ENCODE measurements around the gene RPGRIP1L. TPM values are rescaled to one million over a fixed set of nuclear protein-coding genes. Genes with fewer than 3 reads are reported as not detected.

Gene RPGRIP1L
- total and polyA plus RNA-seq, 2 of the 13 experiments (the other 11 are each of a cell fraction or from before 2014, with no cell fraction given), result 5.0 to 13.5 TPM

GRCh38 chr16:53703590-53704444, at the start of gene RPGRIP1L, which contains the start of gene FTO (continued):
- no peak; the same call in 1 of the 2 replicates for TF ChIP-seq ZNF281 (CRISPR knock-in tag; IDR thresholded peaks at IDR 0.05; ENCODE audit: borderline replicate concordance)
- TF ChIP-seq MIER3 (CRISPR knock-in tag; IDR thresholded peaks at IDR 0.05; ENCODE audit: borderline replicate concordance), result peak; percentile 81; the same call in 1 of the 2 replicates
- TF ChIP-seq ZBTB20 (CRISPR knock-in tag; IDR thresholded peaks at IDR 0.05; ENCODE audit: borderline replicate concordance, low read depth), result peak; percentile 72; the same call in 1 of the 2 replicates
- TF ChIP-seq MEF2D (CRISPR knock-in tag; IDR thresholded peaks at IDR 0.05), result peak; percentile 76
- TF ChIP-seq ZNF256 (CRISPR knock-in tag; conservative IDR thresholded peaks at IDR 0.05), result no peak
- TF ChIP-seq NCOR1 (IDR thresholded peaks at IDR 0.05; ENCODE audit: borderline replicate concordance, low read length), result no peak
- TF ChIP-seq, protein P1, sequence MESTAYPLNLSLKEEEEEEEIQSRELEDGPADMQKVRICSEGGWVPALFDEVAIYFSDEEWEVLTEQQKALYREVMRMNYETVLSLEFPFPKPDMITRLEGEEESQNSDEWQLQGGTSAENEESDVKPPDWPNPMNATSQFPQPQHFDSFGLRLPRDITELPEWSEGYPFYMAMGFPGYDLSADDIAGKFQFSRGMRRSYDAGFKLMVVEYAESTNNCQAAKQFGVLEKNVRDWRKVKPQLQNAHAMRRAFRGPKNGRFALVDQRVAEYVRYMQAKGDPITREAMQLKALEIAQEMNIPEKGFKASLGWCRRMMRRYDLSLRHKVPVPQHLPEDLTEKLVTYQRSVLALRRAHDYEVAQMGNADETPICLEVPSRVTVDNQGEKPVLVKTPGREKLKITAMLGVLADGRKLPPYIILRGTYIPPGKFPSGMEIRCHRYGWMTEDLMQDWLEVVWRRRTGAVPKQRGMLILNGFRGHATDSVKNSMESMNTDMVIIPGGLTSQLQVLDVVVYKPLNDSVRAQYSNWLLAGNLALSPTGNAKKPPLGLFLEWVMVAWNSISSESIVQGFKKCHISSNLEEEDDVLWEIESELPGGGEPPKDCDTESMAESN (CRISPR knock-in tag; conservative IDR thresholded peaks at IDR 0.05), result peak; percentile 45; the same call in 1 of the 2 replicates
- TF ChIP-seq ZBTB26 (CRISPR knock-in tag; IDR thresholded peaks at IDR 0.05; ENCODE audit: borderline replicate concordance), result no peak; the same call in 1 of the 2 replicates
- TF ChIP-seq, protein P2, sequence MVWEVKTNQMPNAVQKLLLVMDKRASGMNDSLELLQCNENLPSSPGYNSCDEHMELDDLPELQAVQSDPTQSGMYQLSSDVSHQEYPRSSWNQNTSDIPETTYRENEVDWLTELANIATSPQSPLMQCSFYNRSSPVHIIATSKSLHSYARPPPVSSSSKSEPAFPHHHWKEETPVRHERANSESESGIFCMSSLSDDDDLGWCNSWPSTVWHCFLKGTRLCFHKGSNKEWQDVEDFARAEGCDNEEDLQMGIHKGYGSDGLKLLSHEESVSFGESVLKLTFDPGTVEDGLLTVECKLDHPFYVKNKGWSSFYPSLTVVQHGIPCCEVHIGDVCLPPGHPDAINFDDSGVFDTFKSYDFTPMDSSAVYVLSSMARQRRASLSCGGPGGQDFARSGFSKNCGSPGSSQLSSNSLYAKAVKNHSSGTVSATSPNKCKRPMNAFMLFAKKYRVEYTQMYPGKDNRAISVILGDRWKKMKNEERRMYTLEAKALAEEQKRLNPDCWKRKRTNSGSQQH (CRISPR knock-in tag; IDR thresholded peaks at IDR 0.05; ENCODE audit: low read depth), result peak; percentile 71
- peak; percentile 82; the same call in 1 of the 2 replicates for TF ChIP-seq AKAP8 (CRISPR knock-in tag; IDR thresholded peaks at IDR 0.05)
- TF ChIP-seq UBTF (CRISPR knock-in tag; IDR thresholded peaks at IDR 0.05), result peak; percentile 31
- peak; percentile 49 for TF ChIP-seq POLR2AphosphoS5 (IDR thresholded peaks at IDR 0.05; ENCODE audit: low read depth, low read length)
- peak; percentile 34; the same call in 1 of the 2 replicates for TF ChIP-seq ZNF362 (CRISPR knock-in tag; IDR thresholded peaks at IDR 0.05; ENCODE audit: borderline replicate concordance)
- peak; percentile 99 for TF ChIP-seq YY1 (IDR thresholded peaks at IDR 0.05; ENCODE audit: insufficient read depth, insufficient replicate concordance, low read depth, low read length)
- TF ChIP-seq ZNF224 (CRISPR knock-in tag; IDR thresholded peaks at IDR 0.05), result peak; percentile 89; the same call in 1 of the 2 replicates
- no peak for TF ChIP-seq ZNF329 (CRISPR knock-in tag; IDR thresholded peaks at IDR 0.05; ENCODE audit: low read depth)
